NCI-H187 treated with DMSO at 0.1 percent for 48 hours (cell line): Measurements from ENCODE around the gene VIPAS39.

Experiments
- DNase-seq: peaks from one replicate; lab custom pipeline; 2025; lab: John Stamatoyannopoulos, UW

Gene VIPAS39

DNA sequence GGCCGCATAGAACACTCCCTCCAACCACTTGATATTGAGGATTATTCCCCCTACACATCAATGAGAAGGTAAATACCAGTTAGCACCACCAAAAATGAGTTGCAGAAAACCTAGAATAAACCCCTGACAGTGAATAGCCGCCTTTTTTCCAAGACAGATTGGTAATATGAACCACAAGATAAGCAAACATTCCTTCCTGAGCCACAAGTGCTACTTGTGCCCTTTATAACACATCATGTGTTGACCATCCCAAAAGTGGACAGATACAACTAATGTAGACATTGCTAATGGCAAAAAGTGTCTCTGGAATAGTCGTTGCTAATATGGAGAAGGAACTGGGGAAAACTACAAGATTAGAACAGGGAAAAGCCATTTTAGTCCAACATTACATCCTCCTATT is 51.3 kb downstream of the VIPAS39 start:
- no peak for DNase-seq

DNA sequence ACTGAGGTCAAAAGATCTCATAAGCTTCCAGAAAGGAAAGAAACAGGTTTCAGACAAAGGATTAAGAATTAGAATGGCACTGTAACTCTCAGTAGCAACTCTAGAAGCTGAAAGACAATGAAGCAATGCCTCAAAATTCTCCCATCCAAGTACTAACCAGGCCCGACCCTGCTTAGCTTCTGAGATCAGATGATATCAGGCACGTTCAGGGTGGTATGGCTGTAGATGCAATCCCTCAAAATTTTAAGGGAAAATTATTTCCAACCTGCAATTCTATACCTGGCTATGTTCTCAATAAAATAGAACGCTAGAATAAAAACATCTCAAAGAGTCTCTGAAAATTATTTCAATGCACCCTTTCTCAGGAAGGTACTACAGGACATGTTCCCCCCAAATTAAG is 53.6 kb downstream of the VIPAS39 start:
- no peak for DNase-seq

DNA sequence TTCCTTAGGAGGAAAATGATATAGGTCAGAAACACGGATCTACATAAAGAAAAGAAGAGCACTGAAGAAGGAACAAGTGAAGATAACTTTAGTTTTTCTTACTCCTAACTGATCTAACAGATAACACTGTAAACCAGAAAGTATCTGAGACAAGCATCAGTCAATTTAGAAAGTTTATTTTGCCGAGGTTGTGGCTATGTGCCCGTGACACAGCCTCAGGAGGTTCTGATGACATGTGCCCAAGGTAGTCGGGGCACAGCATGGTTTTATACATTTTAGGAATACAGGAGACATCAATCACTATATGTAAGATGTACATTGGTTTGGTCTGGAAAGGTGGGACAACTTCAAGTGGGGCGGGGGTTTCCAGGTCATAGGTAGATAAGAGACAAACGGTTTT is 57.2 kb downstream of the VIPAS39 start:
- DNase-seq, result no peak

DNA sequence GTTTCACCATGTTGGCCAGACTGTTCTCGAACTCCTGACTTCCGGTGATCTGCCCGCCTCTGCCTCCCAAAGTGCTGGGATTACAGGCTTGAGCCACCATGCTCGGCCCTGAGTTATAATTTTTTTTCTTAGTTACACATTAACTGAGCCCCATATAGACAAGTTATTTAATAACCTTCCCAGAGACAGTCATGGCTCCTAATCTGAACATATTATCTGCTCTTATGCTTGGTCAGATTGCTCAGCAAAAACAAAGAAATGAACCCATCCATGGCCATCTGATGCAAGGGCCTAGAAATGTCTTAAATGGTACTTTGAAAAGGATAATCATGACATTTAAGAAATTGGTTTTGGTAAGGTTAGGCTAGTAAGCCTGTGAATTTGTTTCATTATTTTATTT is 67.2 kb downstream of the VIPAS39 start:
- no peak for DNase-seq

DNA sequence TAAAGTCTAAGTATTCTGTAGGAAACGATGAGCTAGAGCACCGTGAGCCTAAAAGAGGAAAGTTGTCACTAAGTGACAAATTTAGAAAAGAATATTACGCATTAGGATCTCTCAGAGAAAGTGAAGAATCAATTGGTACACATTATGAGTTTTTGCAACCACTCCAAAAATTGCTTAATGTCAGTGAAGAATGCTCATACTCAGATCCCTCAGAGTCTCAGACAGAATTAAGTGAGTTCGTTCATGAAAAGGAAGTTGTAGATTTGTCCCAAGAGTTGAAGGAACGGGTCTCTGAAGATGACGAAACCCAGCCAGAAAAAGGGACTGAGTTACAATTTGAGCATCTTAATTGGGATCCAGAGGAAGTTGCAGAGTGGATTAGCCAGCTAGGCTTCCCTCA is 78.7 kb downstream of the VIPAS39 start:
- DNase-seq, result no peak

DNA sequence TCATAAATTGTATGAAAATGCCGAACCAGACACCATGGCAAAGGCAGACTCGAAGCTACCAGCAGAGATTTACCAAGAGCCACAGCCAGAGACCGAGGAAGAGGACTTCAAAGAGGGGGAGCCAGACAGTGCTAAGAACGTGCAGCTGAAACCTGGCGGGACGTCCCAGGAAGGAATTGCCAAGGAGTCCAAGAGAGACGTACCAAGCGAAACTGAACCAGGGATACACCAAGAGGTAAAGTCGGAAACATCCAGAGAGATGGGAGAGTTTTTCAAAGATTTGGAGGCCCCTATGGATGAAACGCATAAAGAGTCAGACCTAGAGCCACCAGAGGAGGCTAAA is 79.9 kb downstream of the VIPAS39 start:
- no peak for DNase-seq

DNA sequence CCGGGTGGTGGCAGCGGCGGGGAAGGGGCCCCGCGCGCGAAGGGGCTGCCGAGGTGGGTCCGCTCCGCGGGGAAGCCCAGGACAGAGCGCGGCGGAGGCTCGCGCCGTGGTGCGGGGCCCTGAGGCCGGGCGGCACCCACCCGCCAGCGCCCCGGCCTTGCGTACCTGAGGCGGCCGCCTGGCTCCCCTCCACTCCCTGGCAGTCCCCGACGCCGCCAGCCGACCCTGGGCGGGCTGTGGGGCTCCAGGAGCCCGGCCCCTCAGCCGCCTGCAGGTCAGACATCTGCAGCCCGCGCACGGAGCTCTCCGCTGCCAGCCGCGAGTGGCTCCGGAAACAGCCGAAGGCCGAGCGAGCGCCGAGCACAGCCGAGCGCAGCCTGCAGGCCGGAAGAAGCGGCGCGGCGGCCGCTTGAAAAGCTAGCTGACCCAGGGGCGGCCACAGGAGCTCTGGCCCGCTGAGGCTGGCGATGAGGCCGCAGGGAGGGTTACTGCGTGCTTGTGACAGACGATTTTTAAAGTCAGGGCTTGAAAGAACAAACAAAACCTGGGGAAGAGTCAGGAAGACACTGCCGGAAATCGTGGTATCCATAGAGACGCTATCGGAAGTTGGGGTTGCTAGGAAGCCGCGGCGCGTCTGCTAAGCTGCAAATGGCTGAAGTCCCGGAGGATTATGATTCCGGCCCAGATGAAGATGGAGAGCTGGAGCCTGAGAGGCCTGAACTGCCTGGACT is 80.5 kb downstream of the VIPAS39 start, which contains the start of the genes SAMD15 and TMED8:
TSS of gene SAMD15 (plus strand) at position 609 of the 731 bp plus-strand sequence. CDS start at position 649, 40 bp downstream.
TSS of gene TMED8 (minus strand) at position 324 of the 731 bp plus-strand sequence. CDS start at position 283, 41 bp downstream.
- peak; percentile 39 for DNase-seq
